Omental fat pad (tissue), 4 donors: ENCODE measurements around the gene PKP3. TPM values are rescaled to one million over a fixed set of nuclear protein-coding genes. Genes with fewer than 3 reads are reported as not detected.
"Not testable (repeated sequence)": the region's sequence is repeated elsewhere in the genome, so short reads cannot be mapped to it uniquely, and the experiment has no call there.

Source experiments
- ATAC-seq: fragments of 150-250 bp; one replicate; pipeline ENCODE4 v1.9.1; 2016; ENCODE audit warnings: mild to moderate bottlenecking, moderate library complexity; ENCODE audit not compliant: low FRiP score
- DNase-seq: peaks from one replicate; pipeline ENCODE4 v3.0.0-alpha.2; 2019; ENCODE audit warnings: low spot score
- total RNA-seq, 4 donors: library from RNA; depleted of rRNA; stranded (reverse); fragments of >200 nt; gene quantifications; one replicate each; pipeline ENCODE4 v1.1.0, GENCODE V29; 2016
- TF ChIP-seq, protein P1 (sequence below), 3 donors: fragments of 450-650 bp; IDR thresholded peaks; one replicate each; pipeline ENCODE4 v1.5.1; 2016 to 2017; ENCODE audit warnings: antibody characterized with exemption in 3 of 3, mild to moderate bottlenecking in 3 of 3, moderate library complexity in 2 of 3

PKP3 gene
- total RNA-seq, 4 donors from 2014 or later = 0.09 to 0.96 (median 0.95) TPM; not detected in 1

DNA sequence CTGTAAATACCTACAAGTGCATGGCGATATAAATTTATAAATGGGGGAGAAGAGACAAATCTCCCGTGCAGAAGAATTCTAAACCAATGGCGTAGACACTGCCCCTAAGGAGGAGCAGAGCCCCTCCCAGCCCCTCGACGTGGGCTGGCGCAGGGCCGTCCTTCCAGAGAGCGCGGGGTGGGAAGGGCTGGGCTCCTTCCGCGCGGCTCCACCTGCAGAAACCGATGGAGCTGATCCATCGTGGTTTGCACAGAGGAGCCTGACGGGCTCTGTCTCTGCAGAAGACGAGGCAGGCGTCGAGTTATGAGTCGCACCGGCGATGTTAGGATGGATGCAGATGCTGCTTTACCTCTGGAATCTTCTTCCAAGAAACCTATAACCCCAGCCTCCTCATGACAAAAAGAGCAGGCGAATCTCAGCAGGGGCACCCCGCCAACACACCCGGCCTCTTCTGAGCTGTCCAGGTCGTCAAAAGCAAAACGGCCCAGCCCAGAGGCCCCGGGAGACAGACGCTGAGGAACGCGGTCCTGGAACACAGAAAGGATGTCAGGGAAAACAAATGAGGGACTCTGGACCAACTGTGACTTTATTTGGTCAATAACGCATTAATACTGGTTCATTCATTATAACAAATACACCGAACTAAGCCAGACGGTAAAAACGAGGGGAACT, 35.7 kb upstream of the PKP3 start:
- ATAC-seq = no peak
- TF ChIP-seq, protein P1, sequence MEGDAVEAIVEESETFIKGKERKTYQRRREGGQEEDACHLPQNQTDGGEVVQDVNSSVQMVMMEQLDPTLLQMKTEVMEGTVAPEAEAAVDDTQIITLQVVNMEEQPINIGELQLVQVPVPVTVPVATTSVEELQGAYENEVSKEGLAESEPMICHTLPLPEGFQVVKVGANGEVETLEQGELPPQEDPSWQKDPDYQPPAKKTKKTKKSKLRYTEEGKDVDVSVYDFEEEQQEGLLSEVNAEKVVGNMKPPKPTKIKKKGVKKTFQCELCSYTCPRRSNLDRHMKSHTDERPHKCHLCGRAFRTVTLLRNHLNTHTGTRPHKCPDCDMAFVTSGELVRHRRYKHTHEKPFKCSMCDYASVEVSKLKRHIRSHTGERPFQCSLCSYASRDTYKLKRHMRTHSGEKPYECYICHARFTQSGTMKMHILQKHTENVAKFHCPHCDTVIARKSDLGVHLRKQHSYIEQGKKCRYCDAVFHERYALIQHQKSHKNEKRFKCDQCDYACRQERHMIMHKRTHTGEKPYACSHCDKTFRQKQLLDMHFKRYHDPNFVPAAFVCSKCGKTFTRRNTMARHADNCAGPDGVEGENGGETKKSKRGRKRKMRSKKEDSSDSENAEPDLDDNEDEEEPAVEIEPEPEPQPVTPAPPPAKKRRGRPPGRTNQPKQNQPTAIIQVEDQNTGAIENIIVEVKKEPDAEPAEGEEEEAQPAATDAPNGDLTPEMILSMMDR (IDR thresholded peaks at IDR 0.05) = no peak
- DNase-seq = no peak

DNA sequence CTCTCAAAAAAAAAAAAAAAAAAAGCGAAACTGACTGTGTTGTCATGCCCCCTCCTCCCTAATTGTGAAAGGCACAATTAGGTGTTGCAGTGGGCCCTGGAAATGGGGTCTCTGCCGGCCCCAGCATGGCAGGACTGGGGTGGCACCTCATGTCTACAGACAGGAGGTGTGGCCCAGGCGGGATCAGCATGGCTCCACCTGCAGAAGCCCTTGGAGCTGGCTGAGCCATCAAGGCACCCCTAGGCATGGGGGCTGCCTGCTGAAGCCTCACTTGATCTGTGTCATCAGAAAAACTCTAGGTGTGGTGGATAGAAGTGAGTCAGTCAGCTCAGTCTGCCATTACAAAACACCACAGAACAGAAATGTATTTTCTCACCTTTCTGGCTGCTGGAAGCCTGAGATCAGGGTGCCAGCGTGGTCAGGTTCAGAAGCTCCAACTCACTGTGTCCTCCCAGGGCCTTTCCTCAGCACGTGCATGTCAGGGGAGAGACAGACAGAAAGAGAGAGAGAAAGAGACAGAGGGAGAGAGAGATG, 34.8 kb upstream of the PKP3 start:
- no peak for DNase-seq
- TF ChIP-seq, protein P1 (IDR thresholded peaks at IDR 0.05) = no peak
- no peak for ATAC-seq

DNA sequence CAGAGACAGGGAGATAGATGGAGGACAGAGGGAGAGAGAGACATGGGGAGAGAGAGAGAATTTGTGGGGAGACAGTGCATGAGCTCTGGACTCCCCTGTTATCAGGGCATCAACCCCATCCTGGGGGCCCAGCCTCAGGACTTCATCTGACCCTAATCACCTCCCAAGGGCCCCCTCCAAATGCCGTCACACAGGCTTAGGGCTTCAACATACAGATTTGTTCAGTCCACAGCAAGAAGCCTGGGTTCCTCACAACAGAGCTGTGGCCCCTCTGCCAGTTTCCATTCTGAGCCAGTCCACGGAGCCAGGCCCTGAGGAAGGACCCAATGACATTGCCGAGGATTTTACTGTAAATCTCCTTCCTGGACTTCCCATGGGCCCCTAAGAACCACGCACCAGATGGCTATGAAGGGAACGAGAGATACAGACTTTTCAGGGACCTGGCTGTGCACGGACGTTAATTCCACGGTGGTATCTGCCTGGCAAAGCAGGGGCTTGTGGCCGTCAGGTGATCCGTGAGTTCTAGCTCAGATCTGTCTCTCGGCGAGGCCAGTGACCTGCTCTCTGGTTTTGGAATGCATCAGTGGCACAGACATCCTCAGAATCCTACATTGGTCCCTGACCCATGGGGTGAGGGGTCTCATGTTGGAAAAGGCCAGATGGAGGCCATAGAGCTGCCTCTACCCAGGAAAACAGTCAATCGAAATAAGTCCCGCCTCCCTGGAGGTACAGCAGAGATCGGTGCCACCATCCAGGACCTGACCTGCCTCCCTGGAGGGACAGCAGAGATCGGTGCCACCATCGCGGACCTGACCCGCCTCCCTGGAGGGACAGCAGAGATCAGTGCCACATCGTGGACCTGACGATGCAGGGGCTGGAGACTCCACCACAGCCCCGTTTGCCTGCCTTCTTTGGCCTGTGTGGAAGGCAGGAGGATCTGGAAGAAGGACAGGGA, 33.4 kb upstream of the PKP3 start:
- TF ChIP-seq, protein P1 (IDR thresholded peaks at IDR 0.05) = no peak
- DNase-seq (no peak), ATAC-seq (no peak)

DNA sequence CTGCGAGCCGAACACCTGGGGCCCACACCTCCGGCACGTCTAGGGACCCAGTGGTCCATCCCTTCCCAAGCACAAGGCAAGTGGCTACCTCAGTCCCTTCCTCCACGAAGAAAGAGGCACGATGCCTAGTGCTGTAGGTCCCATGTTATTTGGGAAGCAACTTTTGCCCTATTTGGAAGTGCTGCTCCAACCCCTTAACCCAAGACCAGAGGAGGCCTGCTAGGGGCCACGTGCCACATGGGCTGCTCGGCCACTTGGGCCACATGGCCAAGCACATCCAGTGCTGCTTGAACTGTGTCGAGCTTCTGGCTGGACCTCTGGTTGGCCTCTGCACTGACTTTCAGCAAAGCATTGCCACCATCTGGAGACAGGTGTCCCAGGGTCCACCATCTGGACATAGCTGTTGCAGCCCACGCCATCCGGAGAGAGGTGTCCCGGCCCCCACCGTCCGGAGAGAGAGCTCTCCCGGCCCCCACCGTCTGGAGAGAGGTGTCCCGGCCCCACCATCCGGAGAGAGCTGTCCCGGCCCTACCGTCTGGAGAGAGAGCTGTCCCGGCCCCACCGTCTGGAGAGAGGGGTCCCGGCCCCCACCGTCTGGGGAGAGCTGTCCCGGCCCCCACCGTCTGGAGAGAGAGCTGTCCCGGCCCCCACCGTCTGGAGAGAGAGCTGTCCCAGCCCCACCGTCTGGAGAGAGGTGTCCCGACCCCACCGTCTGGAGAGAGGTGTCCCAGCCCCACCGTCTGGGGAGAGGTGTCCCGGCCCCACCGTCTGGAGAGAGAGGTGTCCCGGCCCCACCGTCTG, 31.2 kb upstream of the PKP3 start:
- TF ChIP-seq, protein P1 (IDR thresholded peaks at IDR 0.05) = no peak
- DNase-seq (no peak), ATAC-seq (no peak)

DNA sequence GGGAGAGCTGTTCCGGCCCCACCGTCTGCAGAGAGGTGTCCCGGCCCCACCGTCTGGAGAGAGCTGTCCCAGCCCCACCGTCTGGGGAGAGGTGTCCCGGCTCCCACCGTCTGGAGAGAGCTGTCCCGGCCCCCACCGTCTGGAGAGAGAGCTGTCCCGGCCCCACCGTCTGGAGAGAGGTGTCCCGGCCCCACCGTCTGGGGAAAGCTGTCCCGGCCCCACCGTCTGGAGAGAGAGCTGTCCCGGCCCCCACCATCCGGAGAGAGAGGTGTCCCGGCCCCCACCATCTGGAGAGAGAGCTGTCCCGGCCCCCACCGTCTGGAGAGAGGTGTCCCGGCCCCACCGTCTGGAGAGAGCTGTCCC, 30.6 kb upstream of the PKP3 start:
- not testable (repeated sequence) for ATAC-seq, DNase-seq

DNA sequence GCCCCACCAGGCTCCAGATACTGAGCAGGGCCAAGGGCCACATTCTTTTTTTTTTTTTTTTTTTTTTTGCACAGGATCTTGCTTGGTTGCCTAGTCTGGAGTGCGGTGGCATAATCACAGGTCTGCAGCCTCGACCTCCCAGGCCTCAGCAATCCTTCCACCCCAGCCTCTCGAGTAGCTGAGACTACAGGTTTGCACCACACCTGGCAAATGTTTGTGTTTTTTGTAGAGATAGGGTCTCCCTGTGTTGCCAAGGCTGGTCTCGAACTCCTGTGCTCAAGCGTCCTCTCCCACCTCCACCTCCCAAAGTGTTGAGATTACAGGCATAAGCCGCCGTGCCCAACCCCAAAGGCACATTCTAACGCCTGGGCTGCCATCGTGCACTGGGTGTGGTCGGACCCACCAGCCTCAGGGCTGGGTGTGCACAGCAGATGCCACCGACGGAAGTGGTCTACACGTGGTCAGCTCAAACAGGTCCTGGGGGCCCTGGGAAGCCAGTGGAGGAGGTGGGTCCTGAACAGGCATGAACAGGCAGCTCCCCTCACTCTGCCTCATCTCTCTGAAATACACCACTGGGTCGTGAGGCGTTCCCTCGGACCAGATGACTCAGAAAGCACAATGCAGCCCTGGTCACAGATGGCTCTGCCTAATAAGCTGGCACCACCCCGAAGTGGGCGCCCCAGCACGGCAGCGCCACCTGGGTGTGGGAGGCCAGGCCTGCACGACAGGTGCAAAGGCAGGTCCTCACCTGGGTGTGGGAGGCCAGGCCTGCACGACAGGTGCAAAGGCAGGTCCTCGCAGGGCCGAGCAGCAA, 29.9 kb upstream of the PKP3 start:
- ATAC-seq (no peak), DNase-seq (no peak)
- TF ChIP-seq, protein P1 (IDR thresholded peaks at IDR 0.05) = no peak
